ENCODE data around the gene TCF7L1.

The TCF7L1 gene

GRCh38 chr2:85264471-85264870 is 131.3 kb downstream of the TCF7L1 start:
- Histone ChIP-seq H4K20me1 (ENCODE audit: insufficient read depth, low read length, poor library complexity, severe bottlenecking) (no peaks in the 10 kb centered on the region), H3K9ac (ENCODE audit: low read depth, low read length, poor library complexity, severe bottlenecking) (no peak overlapping the region), H3F3A (ENCODE audit: low read depth) (no peaks in the 10 kb centered on the region), H2AFZ (ENCODE audit: low read length) (no peak overlapping the region), H3K27me3 (ENCODE audit: insufficient read depth, low read length, poor library complexity, severe bottlenecking) (no peaks in the 10 kb centered on the region), H3K36me3 (ENCODE audit: insufficient read depth, low read length) (no peaks in the 10 kb centered on the region), H3K79me2 (ENCODE audit: insufficient read depth, low read length) (no peaks in the 10 kb centered on the region), H3K9me2 (replicated peaks; ENCODE audit: low read depth, low read length) (no peaks in the 10 kb centered on the region), H3K9me3 (ENCODE audit: insufficient read depth, low read depth, low read length) (no peaks in the 10 kb centered on the region), H3K4me2 (ENCODE audit: low read depth, low read length, poor library complexity, severe bottlenecking) (no peak overlapping the region), H3K4me1 (ENCODE audit: insufficient read depth, low read length, poor library complexity, severe bottlenecking) (no peaks in the 10 kb centered on the region), H3K4me3 (ENCODE audit: low read length, poor library complexity, severe bottlenecking) (no peak overlapping the region)
- TF ChIP-seq EZH2phosphoT487 (IDR thresholded peaks at IDR 0.05; ENCODE audit: borderline replicate concordance) (no peak), CTCF (conservative IDR thresholded peaks at IDR 0.05; ENCODE audit: low read length) (no peak)

- TF ChIP-seq CTCF (conservative IDR thresholded peaks at IDR 0.05; ENCODE audit: low read length) (no peak), EZH2phosphoT487 (IDR thresholded peaks at IDR 0.05; ENCODE audit: borderline replicate concordance) (no peak)
- Histone ChIP-seq H3F3A (ENCODE audit: low read depth) (no peaks in the 10 kb centered on the region), H3K9ac (ENCODE audit: low read depth, low read length, poor library complexity, severe bottlenecking) (no peak overlapping the region), H3K79me2 (ENCODE audit: insufficient read depth, low read length) (no peaks in the 10 kb centered on the region), H2AFZ (ENCODE audit: low read length) (no peak overlapping the region), H3K36me3 (ENCODE audit: insufficient read depth, low read length) (no peaks in the 10 kb centered on the region), H3K4me2 (ENCODE audit: low read depth, low read length, poor library complexity, severe bottlenecking) (no peak overlapping the region), H3K4me3 (ENCODE audit: low read length, poor library complexity, severe bottlenecking) (no peak overlapping the region), H3K4me1 (ENCODE audit: insufficient read depth, low read length, poor library complexity, severe bottlenecking) (no peaks in the 10 kb centered on the region), H3K27me3 (ENCODE audit: insufficient read depth, low read length, poor library complexity, severe bottlenecking) (no peaks in the 10 kb centered on the region), H4K20me1 (ENCODE audit: insufficient read depth, low read length, poor library complexity, severe bottlenecking) (no peaks in the 10 kb centered on the region), H3K9me2 (replicated peaks; ENCODE audit: low read depth, low read length) (no peaks in the 10 kb centered on the region), H3K9me3 (ENCODE audit: insufficient read depth, low read depth, low read length) (no peaks in the 10 kb centered on the region)
These were observed 132.1 kb downstream of the TCF7L1 start for GRCh38 chr2:85265304-85265703.

GRCh38 chr2:85266146-85267041 is 133.2 kb downstream of the TCF7L1 start:
- peak; percentile 99 for TF ChIP-seq CTCF (conservative IDR thresholded peaks at IDR 0.05; ENCODE audit: low read length)
- no peak for TF ChIP-seq EZH2phosphoT487 (IDR thresholded peaks at IDR 0.05; ENCODE audit: borderline replicate concordance)
- Histone ChIP-seq H3K9ac (ENCODE audit: low read depth, low read length, poor library complexity, severe bottlenecking) (no peak overlapping the region), H3K4me3 (ENCODE audit: low read length, poor library complexity, severe bottlenecking) (no peak overlapping the region), H3K9me2 (replicated peaks; ENCODE audit: low read depth, low read length) (no peaks in the 10 kb centered on the region), H3K4me2 (ENCODE audit: low read depth, low read length, poor library complexity, severe bottlenecking) (no peak overlapping the region), H3K9me3 (ENCODE audit: insufficient read depth, low read depth, low read length) (no peaks in the 10 kb centered on the region), H3K79me2 (ENCODE audit: insufficient read depth, low read length) (no peaks in the 10 kb centered on the region), H2AFZ (ENCODE audit: low read length) (peak overlapping the region; percentile 40; the same call in 1 of the 2 replicates), H3K4me1 (ENCODE audit: insufficient read depth, low read length, poor library complexity, severe bottlenecking) (no peaks in the 10 kb centered on the region), H4K20me1 (ENCODE audit: insufficient read depth, low read length, poor library complexity, severe bottlenecking) (no peaks in the 10 kb centered on the region), H3K36me3 (ENCODE audit: insufficient read depth, low read length) (no peaks in the 10 kb centered on the region), H3F3A (ENCODE audit: low read depth) (no peaks in the 10 kb centered on the region), H3K27me3 (ENCODE audit: insufficient read depth, low read length, poor library complexity, severe bottlenecking) (no peaks in the 10 kb centered on the region)
